DMS 273 treated with DMSO at 0.1 percent for 48 hours (cell line): Measurements from ENCODE around the gene ADRA1B.

Experiments
- DNase-seq: peaks from one replicate; lab custom pipeline; 2025; lab: John Stamatoyannopoulos, UW

ADRA1B gene

GRCh38 chr5:159915904-159916840 is at the start of gene ADRA1B:
Gene ADRA1B (plus strand): TSS chr5:159916482. CDS start chr5:159916906, 424 bp downstream.
- DNase-seq = peak; percentile 3

GRCh38 chr5:159873680-159874079 is 42.6 kb upstream of the ADRA1B start:
- no peak for DNase-seq

GRCh38 chr5:159874263-159874662 is 42.0 kb upstream of the ADRA1B start:
- DNase-seq = no peak

GRCh38 chr5:159877016-159877415 is 39.3 kb upstream of the ADRA1B start:
- no peak for DNase-seq

GRCh38 chr5:159877894-159878448 is 38.3 kb upstream of the ADRA1B start:
- no peak for DNase-seq

- DNase-seq = no peak
Observed at GRCh38 chr5:159878988-159879471, 37.3 kb upstream of the ADRA1B start.

- DNase-seq = no peak
Observed at GRCh38 chr5:159880676-159881075, 35.6 kb upstream of the ADRA1B start.

GRCh38 chr5:159881967-159882366 is 34.3 kb upstream of the ADRA1B start:
- no peak for DNase-seq

GRCh38 chr5:159883522-159883950 is 32.7 kb upstream of the ADRA1B start:
- DNase-seq = no peak

- DNase-seq = no peak
Observed at GRCh38 chr5:159884917-159885620, 31.2 kb upstream of the ADRA1B start.

GRCh38 chr5:159886296-159886695 is 30.0 kb upstream of the ADRA1B start:
- no peak for DNase-seq

GRCh38 chr5:159887050-159887449 is 29.2 kb upstream of the ADRA1B start:
- no peak for DNase-seq

- DNase-seq = no peak
Observed at GRCh38 chr5:159888860-159889259, 27.4 kb upstream of the ADRA1B start.

- DNase-seq = no peak
Observed at GRCh38 chr5:159890141-159890540, 26.1 kb upstream of the ADRA1B start.

GRCh38 chr5:159891371-159891770 is 24.9 kb upstream of the ADRA1B start:
- DNase-seq = no peak

- no peak for DNase-seq
Observed at GRCh38 chr5:159893040-159893695, 23.1 kb upstream of the ADRA1B start.

GRCh38 chr5:159894149-159894720 is 22.0 kb upstream of the ADRA1B start:
- DNase-seq = no peak

- DNase-seq = no peak
Observed at GRCh38 chr5:159897786-159898393, 18.4 kb upstream of the ADRA1B start.

GRCh38 chr5:159899067-159900049 is 16.9 kb upstream of the ADRA1B start:
- DNase-seq = no peak

GRCh38 chr5:159901308-159901707 is 15.0 kb upstream of the ADRA1B start:
- no peak for DNase-seq
